DND-41 (cell line): ENCODE data around the gene ZNF420.

Experiments
- ATAC-seq: fragments of 200-7000 bp; cut with Tn5 transposase; 3 replicates; pipeline ENCODE4 v1.9.1; 2021; ENCODE audit warnings: low read depth; ENCODE audit not compliant: insufficient read depth
- DNase-seq: peaks from one replicate; pipeline ENCODE4 v3.0.0-alpha.2; 2020
- H2AFZ ChIP-seq: 2 replicates; pipeline ENCODE4 v1.6.0; 2012; ENCODE audit warnings: low read depth, low read length
- H3K27ac ChIP-seq: 2 replicates; pipeline ENCODE4 v1.5.1; 2012; ENCODE audit warnings: low read length, inconsistent platforms
- H3K27me3 ChIP-seq: fragments of 200-600 bp; sonication (generic); 2 replicates; pipeline ENCODE4 v1.6.0; 2012; ENCODE audit warnings: low read length, mild to moderate bottlenecking, inconsistent platforms; ENCODE audit not compliant: insufficient read depth, poor library complexity
- H3K36me3 ChIP-seq: 2 replicates; pipeline ENCODE4 v1.5.1; 2012; ENCODE audit warnings: low read length, inconsistent platforms; ENCODE audit not compliant: insufficient read depth
- H3K4me1 ChIP-seq: 2 replicates; pipeline ENCODE4 v1.5.1; 2012; ENCODE audit warnings: mild to moderate bottlenecking, low read length; ENCODE audit not compliant: insufficient read depth
- H3K4me2 ChIP-seq: 2 replicates; pipeline ENCODE4 v1.6.0; 2012; ENCODE audit warnings: mild to moderate bottlenecking, moderate library complexity, low read length, inconsistent platforms; ENCODE audit not compliant: insufficient read depth
- H3K4me3 ChIP-seq, 2 experiments: fragments of 200-600 bp in 1 of 2; shearing (Covaris generic) in 1 of 2; 2 replicates each; pipeline ENCODE4 v1.5.1; 2012 to 2016; ENCODE audit warnings: inconsistent platforms in 2 of 2, low read length in 2 of 2, mild to moderate bottlenecking in 2 of 2, low read depth in 1 of 2, moderate library complexity in 1 of 2
- H3K79me2 ChIP-seq: 2 replicates; pipeline ENCODE4 v1.6.0; 2012; ENCODE audit warnings: low read length, inconsistent platforms; ENCODE audit not compliant: insufficient read depth
- H3K9ac ChIP-seq: 2 replicates; pipeline ENCODE4 v1.6.0; 2012; ENCODE audit warnings: low read depth, mild to moderate bottlenecking, inconsistent platforms, low read length, moderate library complexity
- H3K9me3 ChIP-seq: 2 replicates; pipeline ENCODE4 v1.5.1; 2012; ENCODE audit warnings: low read length, moderate library complexity, mild to moderate bottlenecking, inconsistent platforms; ENCODE audit not compliant: insufficient read depth, severe bottlenecking
- H4K20me1 ChIP-seq: 2 replicates; pipeline ENCODE4 v1.6.0; 2012; ENCODE audit warnings: low read length; ENCODE audit not compliant: insufficient read depth
- CTCF ChIP-seq: IDR thresholded peaks from 2 replicates; pipeline ENCODE4 v1.5.1; 2012; ENCODE audit warnings: borderline replicate concordance, low read length, moderate library complexity, mild to moderate bottlenecking; ENCODE audit not compliant: poor library complexity, severe bottlenecking; ENCODE audit errors: extremely low read depth
- EZH2 ChIP-seq: IDR thresholded peaks from 3 replicates; pipeline ENCODE4 v1.6.1; 2012; ENCODE audit warnings: borderline replicate concordance, low read depth, mild to moderate bottlenecking, moderate library complexity, low read length, inconsistent platforms; ENCODE audit not compliant: severe bottlenecking

Gene ZNF420

DNA sequence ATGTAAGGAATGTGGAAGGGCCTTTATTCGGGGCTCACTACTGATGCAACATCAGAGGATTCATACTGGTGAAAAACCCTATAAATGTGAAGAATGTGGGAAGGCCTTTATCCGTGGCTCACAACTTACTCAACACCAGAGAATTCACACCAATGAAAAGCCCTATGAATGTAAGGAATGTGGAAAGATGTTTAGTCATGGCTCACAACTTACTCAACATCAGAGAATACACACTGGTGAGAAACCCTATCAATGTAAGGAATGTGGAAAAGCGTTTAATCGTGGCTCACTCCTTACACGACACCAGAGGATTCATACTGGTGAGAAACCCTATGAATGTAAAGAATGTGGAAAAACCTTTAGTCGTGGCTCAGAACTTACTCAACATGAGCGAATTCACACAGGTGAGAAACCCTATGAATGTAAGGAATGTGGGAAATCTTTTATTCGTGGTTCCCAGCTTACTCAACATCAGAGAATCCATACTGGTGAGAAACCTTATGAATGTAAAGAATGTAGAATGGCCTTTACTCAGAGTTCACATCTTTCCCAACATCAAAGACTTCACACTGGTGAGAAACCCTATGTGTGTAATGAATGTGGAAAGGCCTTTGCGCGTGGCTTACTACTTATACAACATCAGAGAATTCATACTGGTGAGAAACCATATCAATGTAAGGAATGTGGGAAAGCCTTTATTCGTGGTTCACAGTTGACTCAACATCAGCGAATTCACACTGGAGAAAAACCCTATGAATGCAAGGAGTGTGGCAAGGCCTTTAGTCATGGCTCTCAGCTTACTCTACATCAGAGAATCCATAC is 50.0 kb downstream of the ZNF420 start:
- peaks cover 90% of the 10 kb centered on the region for H3K9me3 ChIP-seq
- peak overlapping the region in 1 of 2 experiments; percentile 15; a peak in 1 of 4 replicates for H3K4me3 ChIP-seq
- no peaks in the 10 kb centered on the region for H3K4me1 ChIP-seq
- no peak overlapping the region for H3K27ac ChIP-seq
- H3K36me3 ChIP-seq: peaks cover 56% of the 10 kb centered on the region
- H3K9ac ChIP-seq: no peak overlapping the region
- no peak overlapping the region for H2AFZ ChIP-seq
- no peaks in the 10 kb centered on the region for H3K27me3 ChIP-seq
- TF ChIP-seq EZH2 (no peak), CTCF (no peak)
- no peak for DNase-seq
- no peaks in the 10 kb centered on the region for H3K79me2 ChIP-seq
- ATAC-seq: no peak
- H4K20me1 ChIP-seq: no peaks in the 10 kb centered on the region
- H3K4me2 ChIP-seq: no peak overlapping the region

DNA sequence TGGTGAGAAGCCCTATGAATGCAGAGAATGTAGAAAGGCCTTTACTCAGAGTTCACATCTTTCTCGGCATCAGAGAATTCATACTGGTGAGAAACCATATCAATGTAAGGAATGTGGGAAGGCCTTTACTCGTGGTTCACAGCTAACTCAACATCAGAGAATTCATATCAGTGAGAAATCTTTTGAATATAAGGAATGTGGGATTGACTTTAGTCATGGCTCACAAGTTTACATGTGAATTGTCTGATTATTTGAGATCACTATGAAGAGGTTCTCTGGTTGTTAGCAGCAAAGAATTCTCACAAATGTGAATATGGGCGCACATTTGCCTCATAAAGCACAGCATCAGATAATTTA is 50.6 kb downstream of the ZNF420 start:
- H3K27ac ChIP-seq: no peak overlapping the region

DNA sequence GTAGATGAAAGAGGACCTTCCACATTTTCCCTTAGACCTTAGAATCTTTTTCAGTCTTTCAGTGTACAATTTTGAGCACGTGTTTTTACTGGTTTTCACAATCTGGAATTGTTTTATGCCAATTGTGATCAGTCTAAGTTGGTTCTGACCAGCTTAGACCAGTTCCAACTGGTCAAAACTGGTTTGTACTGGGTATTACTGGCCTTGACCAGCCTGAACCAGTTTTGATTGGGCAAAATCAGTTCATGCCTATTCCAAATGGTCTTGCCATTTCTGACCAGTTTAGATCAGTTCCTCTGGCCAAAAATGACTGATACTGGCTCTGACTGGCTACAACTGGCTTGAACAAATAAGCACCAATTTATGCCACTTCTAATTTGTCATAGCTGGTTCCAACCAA is 57.9 kb downstream of the ZNF420 start:
- no peaks in the 10 kb centered on the region for H4K20me1 ChIP-seq
- peaks cover 50% of the 10 kb centered on the region for H3K9me3 ChIP-seq
- no peak overlapping the region for H3K9ac ChIP-seq
- H3K4me1 ChIP-seq: no peaks in the 10 kb centered on the region
- no peak for ATAC-seq
- peaks cover under 1% of the 10 kb centered on the region; the same call in 1 of the 2 replicates for H3K36me3 ChIP-seq
- H3K4me3 ChIP-seq: no peak overlapping the region
- no peak overlapping the region for H3K27ac ChIP-seq
- H3K79me2 ChIP-seq: no peaks in the 10 kb centered on the region
- no peak overlapping the region for H2AFZ ChIP-seq
- DNase-seq: no peak
- no peaks in the 10 kb centered on the region for H3K27me3 ChIP-seq
- TF ChIP-seq CTCF (no peak), EZH2 (no peak)
- H3K4me2 ChIP-seq: no peak overlapping the region

More for the DNA sequence above, 50.6 kb downstream of the ZNF420 start:
- H3K4me1 ChIP-seq: no peaks in the 10 kb centered on the region
- no peaks in the 10 kb centered on the region for H4K20me1 ChIP-seq
- peak overlapping the region in 1 of 2 experiments; percentile 15; a peak in 1 of 4 replicates for H3K4me3 ChIP-seq
- H2AFZ ChIP-seq: no peak overlapping the region
- ATAC-seq (no peak), DNase-seq (no peak)
- TF ChIP-seq EZH2: no peak
- no peak for TF ChIP-seq CTCF
- H3K79me2 ChIP-seq: no peaks in the 10 kb centered on the region
- no peak overlapping the region for H3K9ac ChIP-seq
- peaks cover 56% of the 10 kb centered on the region for H3K36me3 ChIP-seq
- no peaks in the 10 kb centered on the region for H3K27me3 ChIP-seq
- no peak overlapping the region for H3K4me2 ChIP-seq
- H3K9me3 ChIP-seq: peaks cover 93% of the 10 kb centered on the region

DNA sequence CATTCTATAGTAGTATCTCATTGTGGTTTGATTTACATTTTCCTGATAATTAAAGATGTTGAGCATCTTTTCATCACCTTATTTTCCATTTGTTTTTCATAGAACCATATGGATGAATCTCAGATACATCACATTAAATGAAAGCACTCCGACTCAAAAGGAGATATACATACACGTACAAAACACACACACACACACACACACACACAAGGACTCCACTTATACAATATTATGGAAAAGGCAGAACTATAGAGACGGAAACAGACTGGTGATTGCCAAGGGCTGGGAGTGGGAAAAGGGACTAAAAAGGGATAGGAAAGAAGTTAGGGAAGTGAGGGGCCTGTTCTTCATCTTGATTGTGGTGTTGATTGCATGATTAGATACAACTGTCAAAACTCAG is 70.0 kb downstream of the ZNF420 start:
- H3K27ac ChIP-seq: no peak overlapping the region
- peaks cover 44% of the 10 kb centered on the region for H3K36me3 ChIP-seq
- no peak for ATAC-seq
- H3K4me3 ChIP-seq: no peak overlapping the region
- H3K9me3 ChIP-seq: peaks cover 52% of the 10 kb centered on the region
- no peak overlapping the region for H2AFZ ChIP-seq
- no peaks in the 10 kb centered on the region for H4K20me1 ChIP-seq
- no peak overlapping the region for H3K4me2 ChIP-seq
- DNase-seq: no peak
- no peaks in the 10 kb centered on the region for H3K27me3 ChIP-seq
- TF ChIP-seq CTCF: no peak
- no peak for TF ChIP-seq EZH2
- H3K9ac ChIP-seq: no peak overlapping the region
- H3K4me1 ChIP-seq: no peaks in the 10 kb centered on the region
- no peaks in the 10 kb centered on the region for H3K79me2 ChIP-seq
